HepG2 (cell line): ENCODE data around the gene LITAFD. TPM values are rescaled to one million over a fixed set of nuclear protein-coding genes. Genes with fewer than 3 reads are reported as not detected.

Source experiments
- CREB1 ChIP-seq, 2 experiments: fragments of 450-650 bp in 1 of 2; IDR thresholded peaks; 2 replicates each; pipeline ENCODE4 v1.6.1; 2016 to 2017; ENCODE audit warnings: control low read depth in 1 of 2, mild to moderate bottlenecking in 1 of 2, missing compliant biosample characterization in 1 of 2, missing genetic modification characterization in 1 of 2
- HES4 ChIP-seq: sonication (generic); formaldehyde crosslinking; IDR thresholded peaks from 2 replicates; pipeline ENCODE4 v1.9.0; 2021; ENCODE audit warnings: mild to moderate bottlenecking, missing genetic modification reagents, borderline replicate concordance
- MXI1 ChIP-seq: IDR thresholded peaks from 3 replicates; pipeline ENCODE4 v1.6.1; 2012; ENCODE audit warnings: low read depth, low read length, inconsistent platforms, borderline replicate concordance
- NR2F6 ChIP-seq, 2 experiments: IDR thresholded peaks; 2 replicates each; pipeline ENCODE4 v1.6.1; 2016; ENCODE audit warnings: antibody characterized with exemption in 1 of 2, mild to moderate bottlenecking in 1 of 2
- NRL ChIP-seq: sonication (generic); formaldehyde crosslinking; IDR thresholded peaks from 2 replicates; pipeline ENCODE4 v1.5.0; 2020; ENCODE audit warnings: missing genetic modification reagents, mild to moderate bottlenecking, moderate library complexity, borderline replicate concordance
- PHF5A ChIP-seq: IDR thresholded peaks from one replicate; pipeline ENCODE4 v1.6.1; 2018; ENCODE audit warnings: low read depth, missing genetic modification reagents; ENCODE audit not compliant: unreplicated experiment
- SIX1 ChIP-seq: sonication (generic); formaldehyde crosslinking; IDR thresholded peaks from 2 replicates; pipeline ENCODE4 v1.4.0; 2020; ENCODE audit warnings: missing genetic modification reagents, borderline replicate concordance
- ZNF275 ChIP-seq: sonication (generic); formaldehyde crosslinking; IDR thresholded peaks from 2 replicates; pipeline ENCODE4 v1.8.0; 2022; ENCODE audit warnings: missing genetic modification reagents, mild to moderate bottlenecking, inconsistent platforms, borderline replicate concordance
- ZNF318 ChIP-seq: sonication (generic); formaldehyde crosslinking; IDR thresholded peaks from 2 replicates; pipeline ENCODE4 v1.4.0; 2020; ENCODE audit warnings: mild to moderate bottlenecking, missing genetic modification reagents
- ZNF687 ChIP-seq: sonication (generic); formaldehyde crosslinking; IDR thresholded peaks from 2 replicates; pipeline ENCODE4 v1.5.1; 2020; ENCODE audit warnings: mild to moderate bottlenecking, missing genetic modification reagents, moderate library complexity
- ZNF737 ChIP-seq: sonication (generic); formaldehyde crosslinking; IDR thresholded peaks from 2 replicates; pipeline ENCODE4 v1.5.0; 2020; ENCODE audit warnings: missing genetic modification reagents, mild to moderate bottlenecking, borderline replicate concordance
- ZNF773 ChIP-seq: sonication (generic); formaldehyde crosslinking; IDR thresholded peaks from 2 replicates; pipeline ENCODE4 v1.4.0; 2020; ENCODE audit warnings: missing genetic modification reagents, borderline replicate concordance
- ZNF891 ChIP-seq: sonication (generic); formaldehyde crosslinking; IDR thresholded peaks from 2 replicates; pipeline ENCODE4 v1.5.0; 2020; ENCODE audit warnings: mild to moderate bottlenecking, missing genetic modification reagents
- polyA plus RNA-seq, 8 experiments: library from polyadenylated mRNA; depleted of rRNA in 3 of 8; stranded (reverse) in 7 of 8; unstranded in 1 of 8; fragments of >200 nt; fragmentation: Illumina TruSeq in 4 of 8; extraction: Trizol in 4 of 8; gene quantifications; 2 replicates each; pipeline versions ENCODE4 v1.2.1 to v1.2.3, GENCODE V29; 2011 to 2016; ENCODE audit warnings: low read depth in 4 of 8, missing spikeins in 1 of 8, mixed read lengths in 1 of 8; ENCODE audit not compliant: insufficient read depth in 1 of 8
- total RNA-seq, 5 experiments: library from RNA; depleted of rRNA; stranded (reverse); fragments of >200 nt; fragmentation: Illumina TruSeq; extraction: Trizol; gene quantifications; 2 replicates each; pipeline ENCODE4 v1.2.3, GENCODE V29; 2016; ENCODE audit warnings: low read depth in 1 of 5

The LITAFD gene
- total and polyA plus RNA-seq, 2 of the 13 experiments (the other 11 are each of a cell fraction or from before 2014, with no cell fraction given): not detected

- peak; percentile 96; the same call in 1 of the 2 replicates for TF ChIP-seq ZNF318
- TF ChIP-seq ZNF687 (CRISPR knock-in tag): peak; percentile 99
- peak; percentile 70; the same call in 1 of the 2 replicates for TF ChIP-seq ZNF737 (CRISPR knock-in tag)
- TF ChIP-seq ZNF891 (CRISPR knock-in tag): peak; percentile 32; the same call in 1 of the 2 replicates
- TF ChIP-seq CREB1 (IDR thresholded peaks at IDR 0.05): 0 out of 2 replicates have a peak, but pooled peaks have one; percentile 33
- TF ChIP-seq CREB1 (CRISPR knock-in tag; IDR thresholded peaks at IDR 0.05): no peak
- TF ChIP-seq HES4: no peak
- peak; percentile 95; the same call in 2 of the 3 replicates for TF ChIP-seq MXI1
- peak; percentile 85 for TF ChIP-seq NR2F6 (IDR thresholded peaks at IDR 0.05)
- peak; percentile 95 for TF ChIP-seq NR2F6 (CRISPR knock-in tag; IDR thresholded peaks at IDR 0.05)
- peak; percentile 95 for TF ChIP-seq PHF5A (CRISPR knock-in tag)
- peak; percentile 99 for TF ChIP-seq ZNF275
- TF ChIP-seq ZNF773: no peak; the same call in 1 of the 2 replicates
- TF ChIP-seq SIX1 (CRISPR knock-in tag): peak; percentile 80; the same call in 1 of the 2 replicates
- TF ChIP-seq NRL (CRISPR knock-in tag): peak; percentile 77
Measured at GRCh38 chr16:8863594-8864424, 18.3 kb upstream of the LITAFD start (continued).
